Body of pancreas (tissue), 4 donors: ENCODE measurements around the gene KRTAP5-7.

Source experiments
- POLR2A ChIP-seq, 3 donors: fragments of 450-650 bp; IDR thresholded peaks; one replicate each; pipeline ENCODE4 v1.6.1; 2016; ENCODE audit warnings: antibody characterized with exemption in 3 of 3, mild to moderate bottlenecking in 2 of 3
- TF ChIP-seq, protein P1 (sequence below), 7 experiments: fragments of 450-650 bp in 4 of 7; fragments of 200-600 bp in 3 of 7; sonication (generic) in 3 of 7; IDR thresholded peaks; one replicate each; pipeline ENCODE4 v1.5.1; 2016 to 2019; ENCODE audit warnings: antibody characterized with exemption in 7 of 7

- TF ChIP-seq, protein P1, sequence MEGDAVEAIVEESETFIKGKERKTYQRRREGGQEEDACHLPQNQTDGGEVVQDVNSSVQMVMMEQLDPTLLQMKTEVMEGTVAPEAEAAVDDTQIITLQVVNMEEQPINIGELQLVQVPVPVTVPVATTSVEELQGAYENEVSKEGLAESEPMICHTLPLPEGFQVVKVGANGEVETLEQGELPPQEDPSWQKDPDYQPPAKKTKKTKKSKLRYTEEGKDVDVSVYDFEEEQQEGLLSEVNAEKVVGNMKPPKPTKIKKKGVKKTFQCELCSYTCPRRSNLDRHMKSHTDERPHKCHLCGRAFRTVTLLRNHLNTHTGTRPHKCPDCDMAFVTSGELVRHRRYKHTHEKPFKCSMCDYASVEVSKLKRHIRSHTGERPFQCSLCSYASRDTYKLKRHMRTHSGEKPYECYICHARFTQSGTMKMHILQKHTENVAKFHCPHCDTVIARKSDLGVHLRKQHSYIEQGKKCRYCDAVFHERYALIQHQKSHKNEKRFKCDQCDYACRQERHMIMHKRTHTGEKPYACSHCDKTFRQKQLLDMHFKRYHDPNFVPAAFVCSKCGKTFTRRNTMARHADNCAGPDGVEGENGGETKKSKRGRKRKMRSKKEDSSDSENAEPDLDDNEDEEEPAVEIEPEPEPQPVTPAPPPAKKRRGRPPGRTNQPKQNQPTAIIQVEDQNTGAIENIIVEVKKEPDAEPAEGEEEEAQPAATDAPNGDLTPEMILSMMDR (IDR thresholded peaks at IDR 0.05) = no peak
- TF ChIP-seq POLR2A (IDR thresholded peaks at IDR 0.05) = no peak
These were observed 21.1 kb downstream of the KRTAP5-7 start, which contains the start of gene KRTAP5-9 for GRCh38 chr11:71548120-71548519.
